ENCODE measurements around the gene PBX1.
A peak's percentile ranks its signal among the peaks of the same experiment; 100 is the strongest.

The PBX1 gene

DNA sequence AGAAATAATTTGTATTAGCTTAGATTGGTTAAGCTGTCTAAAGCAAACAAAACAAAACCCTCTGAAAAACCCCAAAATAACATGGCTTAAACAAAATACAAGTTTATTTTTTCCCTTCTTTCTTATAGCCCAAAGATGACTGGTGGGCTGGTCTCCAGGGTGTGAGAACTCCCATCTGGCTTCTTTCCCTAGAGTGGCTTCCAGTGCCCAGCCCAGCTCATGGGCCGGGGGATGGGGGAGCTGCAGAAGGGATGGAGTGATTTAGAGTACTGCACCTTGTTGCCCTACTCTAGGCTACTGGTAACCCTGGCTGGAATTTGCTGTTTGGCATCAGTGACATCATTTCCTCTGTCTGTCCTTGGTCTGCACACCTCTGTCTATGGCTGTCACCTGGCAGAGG is 223.0 kb downstream of the PBX1 start:
- no peak for DNase-seq (ENCODE audit: low read depth)

GRCh38 chr1:164783778-164784555 is 225.0 kb downstream of the PBX1 start:
- DNase-seq (ENCODE audit: low read depth): no peak

DNA sequence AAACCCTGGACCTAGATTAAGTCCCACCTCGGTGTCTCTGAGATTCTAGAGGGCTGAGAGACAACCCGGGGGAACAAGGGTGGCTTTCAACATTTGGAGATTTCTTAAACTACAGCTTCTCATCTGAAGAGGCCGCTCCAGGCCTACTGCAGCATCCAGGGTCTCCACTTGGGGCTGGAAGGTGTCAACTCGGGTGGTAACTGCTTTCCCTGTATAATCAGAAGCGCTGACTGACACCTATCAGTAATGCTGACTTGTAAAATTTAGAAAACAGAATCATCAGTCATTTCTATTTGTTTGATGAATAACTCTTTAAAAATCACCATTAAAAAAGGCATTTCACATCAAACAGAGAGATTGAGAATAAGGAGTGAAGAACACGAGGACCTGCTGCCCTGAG is 226.0 kb downstream of the PBX1 start:
- no peak for DNase-seq (ENCODE audit: low read depth)

DNA sequence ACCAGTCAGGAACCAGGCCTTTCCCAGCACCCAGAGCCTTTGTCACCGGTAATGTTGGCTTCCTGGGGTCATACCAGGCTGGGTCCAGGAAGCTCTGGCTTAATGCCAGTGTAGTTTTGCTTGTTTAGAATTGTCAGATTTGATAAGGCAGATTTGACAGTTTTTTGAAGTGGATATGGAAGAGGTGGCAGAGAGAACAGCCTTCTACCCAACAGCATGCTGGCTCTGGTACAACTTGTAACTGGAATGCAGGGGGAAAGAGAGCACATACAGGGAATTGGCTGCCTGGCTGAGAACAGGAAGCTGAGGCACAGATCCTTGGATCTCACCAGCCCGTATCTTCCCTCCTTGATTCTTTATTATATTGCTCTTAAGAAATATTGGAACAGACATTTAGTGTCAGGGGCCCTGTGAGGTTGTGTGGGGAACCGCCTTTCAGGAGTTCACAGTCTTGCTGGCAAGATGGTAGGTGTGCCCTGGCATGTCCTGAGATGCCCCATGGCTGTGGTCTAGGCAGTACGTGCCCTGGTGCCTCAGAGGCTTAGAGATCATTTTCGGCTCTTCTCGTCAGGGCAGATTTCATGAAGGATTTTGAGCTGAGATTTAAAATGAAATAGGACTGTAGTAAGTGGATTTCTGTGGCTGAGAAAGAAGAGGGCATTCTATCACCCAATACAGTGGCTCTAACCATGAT is 227.0 kb downstream of the PBX1 start:
- no peak for DNase-seq (ENCODE audit: low read depth)

GRCh38 chr1:164786980-164787833 is 228.2 kb downstream of the PBX1 start:
- DNase-seq (ENCODE audit: low read depth): peak; percentile 18

GRCh38 chr1:164787834-164788231 is 228.8 kb downstream of the PBX1 start:
- no peak for DNase-seq (ENCODE audit: low read depth)

DNA sequence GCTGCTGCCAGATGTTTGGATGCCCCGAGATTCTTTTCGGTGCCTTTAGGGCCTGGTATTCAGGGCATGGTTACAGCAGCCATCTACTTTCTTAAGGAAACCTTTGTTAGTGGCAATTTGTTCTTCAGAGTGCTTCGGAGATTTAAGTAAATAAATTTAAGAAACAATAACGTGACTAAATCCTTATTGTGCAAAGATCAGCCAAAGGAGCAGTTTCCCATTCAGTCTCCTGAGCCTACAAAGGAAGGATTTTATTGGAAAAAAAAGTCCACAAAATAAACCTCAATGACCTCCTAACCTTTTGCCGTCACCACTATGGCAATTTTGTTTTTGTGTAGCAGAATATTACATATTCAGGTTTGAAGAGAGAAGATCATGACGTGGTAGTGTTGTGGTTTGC is 231.1 kb downstream of the PBX1 start:
- no peak for DNase-seq (ENCODE audit: low read depth)

- no peak for DNase-seq (ENCODE audit: low read depth)
Measured at GRCh38 chr1:164792410-164793004, 233.5 kb downstream of the PBX1 start.

- DNase-seq (ENCODE audit: low read depth): no peak
Measured at GRCh38 chr1:164794356-164794755, 235.4 kb downstream of the PBX1 start.

DNA sequence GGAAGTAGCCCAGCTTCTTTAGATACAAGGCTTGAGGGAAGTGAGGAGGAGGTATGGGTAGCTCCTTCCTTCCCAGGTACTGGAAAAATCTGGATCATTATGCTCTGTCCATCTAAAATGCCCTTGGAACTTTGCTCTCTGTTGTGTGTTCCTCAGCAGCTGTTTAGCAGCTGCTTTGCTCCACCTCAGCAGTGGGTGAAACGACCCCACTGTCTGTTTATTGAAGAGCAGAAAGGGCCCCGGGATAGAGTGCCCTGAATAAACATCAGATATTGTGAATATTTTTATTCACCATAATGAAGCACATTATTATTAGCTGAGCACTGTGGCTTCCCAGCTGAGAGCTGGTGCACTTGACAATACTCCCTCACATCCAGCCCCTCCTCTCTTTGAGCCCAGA is 237.9 kb downstream of the PBX1 start:
- no peak for DNase-seq (ENCODE audit: low read depth)

- DNase-seq (ENCODE audit: low read depth): no peak
Measured at GRCh38 chr1:164801246-164801731, 242.3 kb downstream of the PBX1 start.

- DNase-seq (ENCODE audit: low read depth): no peak
Measured at GRCh38 chr1:164801791-164802502, 243.0 kb downstream of the PBX1 start.

DNA sequence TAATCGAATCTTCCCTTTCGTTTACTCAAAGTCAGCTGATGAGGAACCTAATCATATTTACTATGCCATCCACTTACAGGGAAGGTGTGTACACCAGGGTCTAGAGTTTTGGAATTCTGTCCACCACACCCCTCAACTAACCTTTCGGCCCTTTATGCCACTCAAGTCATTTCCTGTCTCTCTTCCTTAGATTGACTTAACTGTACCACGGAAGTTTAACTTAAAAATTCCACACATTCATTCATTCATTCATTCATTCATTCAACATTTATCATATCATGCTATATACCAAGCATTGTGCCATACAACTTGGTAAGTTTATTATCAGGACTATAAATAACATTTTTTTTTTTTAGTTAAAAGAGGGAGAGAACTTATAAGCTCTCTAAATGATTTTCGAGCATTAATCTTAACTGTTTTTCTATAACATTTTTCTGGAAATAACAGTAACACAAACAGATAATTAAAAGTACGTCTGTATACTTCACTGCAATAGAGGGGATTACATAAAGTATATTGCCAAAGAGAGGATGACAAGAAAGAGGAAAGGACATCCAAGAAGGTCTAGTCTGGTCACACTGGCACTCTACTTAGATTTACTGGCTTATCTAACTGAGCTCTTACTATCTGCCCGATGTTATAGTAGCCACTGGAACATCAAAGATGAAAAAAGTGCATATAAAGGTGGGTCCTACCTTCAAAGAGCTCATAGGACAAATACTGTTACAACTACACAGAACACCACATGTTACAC is 243.7 kb downstream of the PBX1 start:
- no peak for DNase-seq (ENCODE audit: low read depth)

DNA sequence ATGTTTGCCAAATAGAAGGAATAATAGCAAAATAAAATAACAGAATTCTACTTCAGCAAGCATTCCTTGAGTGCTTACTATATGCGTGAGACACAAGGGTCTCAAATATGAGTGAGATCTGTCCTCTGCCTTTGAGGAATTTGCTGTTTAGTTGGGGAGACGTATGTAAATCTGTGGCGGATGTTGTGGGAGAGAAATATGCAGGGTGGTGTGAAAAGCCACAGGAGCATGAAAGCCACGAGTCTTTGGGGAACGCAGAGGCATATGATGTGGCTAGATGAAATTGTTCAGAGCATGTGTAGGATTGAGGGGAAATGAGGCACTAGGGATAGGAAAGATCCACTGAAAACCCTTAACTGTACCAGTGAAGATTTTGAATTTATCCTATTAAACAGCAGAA is 244.4 kb downstream of the PBX1 start:
- no peak for DNase-seq (ENCODE audit: low read depth)

DNA sequence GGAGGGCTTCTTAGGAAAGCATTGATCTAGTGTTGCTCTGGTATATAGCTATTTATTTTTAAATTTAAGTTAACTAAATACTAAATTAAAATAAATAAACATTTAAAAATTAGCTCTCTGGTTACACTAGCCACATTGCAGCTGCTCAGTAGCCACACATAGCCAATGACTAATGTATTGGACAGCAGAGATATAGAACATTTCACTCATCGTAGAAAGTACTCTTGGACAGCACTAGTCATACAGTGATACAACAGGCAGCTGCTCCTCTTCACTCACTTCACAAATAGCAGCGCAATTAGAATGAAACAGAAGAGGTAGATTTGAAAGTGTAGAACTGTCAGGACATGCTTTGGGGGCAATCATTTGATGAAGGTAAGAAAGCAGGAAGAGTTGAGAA is 245.4 kb downstream of the PBX1 start:
- no peak for DNase-seq (ENCODE audit: low read depth)

GRCh38 chr1:164805399-164805798 is 246.4 kb downstream of the PBX1 start:
- DNase-seq (ENCODE audit: low read depth): no peak

DNA sequence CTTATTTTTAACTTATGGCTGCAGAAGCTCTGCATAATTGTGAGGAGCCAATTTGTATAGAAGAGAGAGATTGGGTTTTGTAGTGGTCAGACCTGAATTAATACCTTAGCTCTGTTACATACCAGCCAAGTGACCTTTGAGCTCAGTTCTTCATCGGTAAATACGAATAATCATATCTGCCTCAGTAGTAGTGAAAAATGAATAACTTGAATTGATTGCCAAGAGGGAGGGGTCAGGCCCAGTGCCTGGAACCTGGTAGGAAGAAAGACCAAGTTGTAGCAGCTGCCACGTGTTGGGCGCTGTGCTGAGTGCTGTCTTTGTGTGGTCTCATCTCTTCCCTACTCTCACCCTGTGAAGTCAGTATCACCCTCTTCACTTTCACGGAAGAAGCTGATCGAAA is 247.5 kb downstream of the PBX1 start:
- DNase-seq (ENCODE audit: low read depth): no peak

- no peak for DNase-seq (ENCODE audit: low read depth)
Measured at GRCh38 chr1:164813776-164814175, 254.8 kb downstream of the PBX1 start.

GRCh38 chr1:164821648-164822047 is 262.7 kb downstream of the PBX1 start:
- DNase-seq (ENCODE audit: low read depth): no peak

DNA sequence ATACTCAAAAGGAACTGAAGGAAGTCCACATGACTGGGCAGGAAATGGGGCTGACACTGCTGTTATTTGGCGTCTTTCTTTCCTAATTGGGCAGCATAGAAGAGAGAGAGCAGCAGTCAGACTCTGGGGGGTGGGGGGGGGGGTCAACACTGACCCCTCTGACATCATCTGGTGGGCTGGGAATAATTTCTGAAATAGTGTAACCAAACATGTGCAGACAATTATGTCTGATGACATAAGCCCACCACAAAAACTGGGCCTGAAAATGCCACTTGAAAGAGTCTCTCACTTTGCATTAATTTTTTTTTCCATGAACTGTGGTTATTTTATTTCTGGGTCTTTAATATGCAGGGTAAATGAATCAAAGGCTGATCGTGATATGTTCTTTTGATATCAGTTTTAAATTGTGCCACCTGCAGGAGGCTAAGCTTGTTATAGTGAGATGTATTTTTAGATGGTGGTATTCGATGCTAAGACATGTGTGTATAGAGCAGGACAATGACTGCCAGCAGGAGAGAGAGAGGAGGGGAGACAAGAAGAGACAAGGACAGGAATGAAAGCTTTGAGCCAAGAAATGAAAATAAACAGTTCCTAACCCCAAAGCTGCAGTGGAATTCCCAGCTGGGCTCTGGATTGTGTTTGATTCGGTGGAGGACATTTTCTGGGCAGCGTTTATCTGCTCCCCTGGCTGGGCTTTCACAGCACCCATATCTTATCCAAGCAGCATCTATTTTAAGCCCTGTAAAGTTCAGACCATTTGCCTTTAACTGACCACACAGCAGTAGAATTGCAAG is 264.7 kb downstream of the PBX1 start:
- DNase-seq (ENCODE audit: low read depth): no peak

All from stimulated activated CD8-positive, alpha-beta memory T cell treated with anti-CD3 and anti-CD28 coated beads, Interleukin-12 subunit alpha, Interleukin-12 subunit beta, amount 100 ng/mL, for 4 hours (primary cell).